KBM-7 (cell line): Measurements from ENCODE around the gene FKRP.
A peak's percentile ranks its signal among the peaks of the same experiment; 100 is the strongest.

Source experiments
- DNase-seq: peaks from one replicate; pipeline ENCODE4 v3.0.0-alpha.2; 2015
- in situ Hi-C: fragments of 300-500 bp; cut with MboI; formaldehyde crosslinking; loops from 2 replicates; pipeline ENCODE4 v1.14.3; 2020; ENCODE audit warnings: low sequenced_read_pairs, low pct_unique_long_range_greater_than_20kb, mixed read lengths

Gene FKRP

GRCh38 chr19:46718157-46718933, 27.5 kb upstream of the FKRP start:
- peak; percentile 88 for DNase-seq
- in situ Hi-C loops: no loop called here

- DNase-seq: peak; percentile 59
- in situ Hi-C loops: no loop called here
Observed at GRCh38 chr19:46718934-46719622, 26.8 kb upstream of the FKRP start.

GRCh38 chr19:46719629-46720502, 26.0 kb upstream of the FKRP start:
- no peak for DNase-seq
- in situ Hi-C loops: no loop called here

- in situ Hi-C loops: no loop called here
- no peak for DNase-seq
Observed at GRCh38 chr19:46720503-46721239, 25.2 kb upstream of the FKRP start.

GRCh38 chr19:46721269-46722003, 24.4 kb upstream of the FKRP start:
- DNase-seq: no peak
- in situ Hi-C loops: no loop called here

- in situ Hi-C loops: no loop called here
Observed at GRCh38 chr19:46722004-46722380, 23.9 kb upstream of the FKRP start.

GRCh38 chr19:46722421-46723022, 23.3 kb upstream of the FKRP start:
- in situ Hi-C loops: no loop called here
- no peak for DNase-seq

More at GRCh38 chr19:46722004-46722380, 23.9 kb upstream of the FKRP start:
- no peak for DNase-seq

GRCh38 chr19:46723023-46723461, 22.8 kb upstream of the FKRP start:
- DNase-seq: no peak
- in situ Hi-C loops: no loop called here

GRCh38 chr19:46723471-46723870, 22.4 kb upstream of the FKRP start:
- in situ Hi-C loops: no loop called here

GRCh38 chr19:46724468-46724867, 21.4 kb upstream of the FKRP start:
- no peak for DNase-seq
- in situ Hi-C loops: no loop called here

More at GRCh38 chr19:46723471-46723870, 22.4 kb upstream of the FKRP start:
- DNase-seq: no peak

- in situ Hi-C loops: no loop called here
- DNase-seq: no peak
Observed at GRCh38 chr19:46725036-46725820, 20.6 kb upstream of the FKRP start.

GRCh38 chr19:46725859-46726393, 19.9 kb upstream of the FKRP start:
- in situ Hi-C loops: no loop called here
- DNase-seq: no peak

GRCh38 chr19:46726551-46726950, 19.3 kb upstream of the FKRP start:
- DNase-seq: no peak
- in situ Hi-C loops: no loop called here

- in situ Hi-C loops: no loop called here
- DNase-seq: no peak
Observed at GRCh38 chr19:46726971-46727501, 18.8 kb upstream of the FKRP start.

- in situ Hi-C loops: no loop called here
- no peak for DNase-seq
Observed at GRCh38 chr19:46727757-46728156, 18.1 kb upstream of the FKRP start.

GRCh38 chr19:46728208-46728607, 17.6 kb upstream of the FKRP start:
- in situ Hi-C loops: no loop called here
- no peak for DNase-seq
